Cardiac fibroblast (primary cell): ENCODE data around the gene DNM2.

Experiments used
- DNase-seq, 2 donors: peaks; one replicate each; pipeline versions ENCODE4 v3.0.0 to v3.0.0-alpha.2; 2010; ENCODE audit warnings: low read depth in 2 of 2
- H3K4me3 ChIP-seq, 2 donors: replicated peaks in 1 of 2; 1 replicate in 1 of 2; 2 replicates in 1 of 2; pipeline ENCODE4 v1.5.1; 2011; ENCODE audit warnings: low read depth in 2 of 2, low read length in 2 of 2, mild to moderate bottlenecking in 2 of 2, moderate library complexity in 1 of 2
- TF ChIP-seq, protein P1 (sequence below): IDR thresholded peaks from one replicate; pipeline ENCODE4 v1.5.1; 2011; ENCODE audit warnings: low read depth, mild to moderate bottlenecking, low read length, inconsistent platforms

Gene DNM2

DNA sequence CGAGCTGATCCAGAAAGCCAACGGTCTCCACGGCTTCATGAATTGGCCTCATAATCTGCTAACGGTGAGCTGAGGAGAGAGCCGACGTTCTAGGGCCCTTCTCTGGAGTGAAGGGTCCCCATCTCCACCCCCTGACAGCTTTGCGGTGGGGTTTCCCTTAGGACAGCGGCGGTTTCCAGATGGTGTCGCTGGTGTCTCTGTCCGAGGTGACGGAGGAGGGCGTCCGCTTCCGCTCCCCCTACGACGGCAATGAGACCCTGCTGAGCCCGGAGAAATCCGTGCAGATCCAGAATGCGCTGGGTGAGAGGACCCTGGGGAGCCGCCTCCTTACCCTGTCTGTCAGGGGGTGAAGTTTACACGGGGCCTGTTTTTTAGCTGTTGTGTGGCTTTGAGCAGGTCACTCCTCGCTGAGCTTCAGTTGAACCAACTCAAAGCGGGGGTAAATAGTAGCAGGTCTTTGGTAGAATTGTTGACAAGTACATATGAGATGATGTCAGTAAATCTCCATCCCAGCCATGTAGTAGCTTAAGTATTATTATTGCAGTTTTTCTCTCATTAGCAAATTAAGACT lies 15.8 kb upstream of the DNM2 start:
- DNase-seq = no peak
- peak overlapping the region; percentile 87 to 99 for H3K4me3 ChIP-seq
- TF ChIP-seq, protein P1, sequence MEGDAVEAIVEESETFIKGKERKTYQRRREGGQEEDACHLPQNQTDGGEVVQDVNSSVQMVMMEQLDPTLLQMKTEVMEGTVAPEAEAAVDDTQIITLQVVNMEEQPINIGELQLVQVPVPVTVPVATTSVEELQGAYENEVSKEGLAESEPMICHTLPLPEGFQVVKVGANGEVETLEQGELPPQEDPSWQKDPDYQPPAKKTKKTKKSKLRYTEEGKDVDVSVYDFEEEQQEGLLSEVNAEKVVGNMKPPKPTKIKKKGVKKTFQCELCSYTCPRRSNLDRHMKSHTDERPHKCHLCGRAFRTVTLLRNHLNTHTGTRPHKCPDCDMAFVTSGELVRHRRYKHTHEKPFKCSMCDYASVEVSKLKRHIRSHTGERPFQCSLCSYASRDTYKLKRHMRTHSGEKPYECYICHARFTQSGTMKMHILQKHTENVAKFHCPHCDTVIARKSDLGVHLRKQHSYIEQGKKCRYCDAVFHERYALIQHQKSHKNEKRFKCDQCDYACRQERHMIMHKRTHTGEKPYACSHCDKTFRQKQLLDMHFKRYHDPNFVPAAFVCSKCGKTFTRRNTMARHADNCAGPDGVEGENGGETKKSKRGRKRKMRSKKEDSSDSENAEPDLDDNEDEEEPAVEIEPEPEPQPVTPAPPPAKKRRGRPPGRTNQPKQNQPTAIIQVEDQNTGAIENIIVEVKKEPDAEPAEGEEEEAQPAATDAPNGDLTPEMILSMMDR = no peak

GRCh38 chr19:10706990-10707389 lies 10.9 kb upstream of the DNM2 start:
- TF ChIP-seq, protein P1 = no peak
- H3K4me3 ChIP-seq = no peak overlapping the region
- DNase-seq = no peak

DNA sequence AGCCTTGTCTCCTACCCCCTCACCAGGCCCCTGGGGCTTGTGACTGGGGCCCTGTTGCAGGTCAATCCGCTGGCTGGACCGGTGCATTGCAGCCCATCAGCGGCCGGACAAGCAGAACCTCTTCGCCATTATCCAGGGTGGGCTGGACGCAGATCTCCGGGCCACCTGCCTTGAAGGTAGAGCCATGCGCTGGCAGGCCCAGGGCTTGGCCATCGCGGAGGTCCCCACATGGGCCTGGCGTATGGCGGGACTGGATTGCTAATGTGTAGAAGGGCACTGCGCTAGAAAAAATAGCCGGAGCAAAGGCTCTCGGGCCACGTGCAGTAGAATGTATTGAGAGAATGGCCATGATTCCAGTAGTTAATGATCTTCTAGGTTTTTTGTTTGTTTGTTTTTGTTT lies 10.4 kb upstream of the DNM2 start:
- DNase-seq = no peak
- TF ChIP-seq, protein P1 = no peak
- H3K4me3 ChIP-seq = no peak overlapping the region

DNA sequence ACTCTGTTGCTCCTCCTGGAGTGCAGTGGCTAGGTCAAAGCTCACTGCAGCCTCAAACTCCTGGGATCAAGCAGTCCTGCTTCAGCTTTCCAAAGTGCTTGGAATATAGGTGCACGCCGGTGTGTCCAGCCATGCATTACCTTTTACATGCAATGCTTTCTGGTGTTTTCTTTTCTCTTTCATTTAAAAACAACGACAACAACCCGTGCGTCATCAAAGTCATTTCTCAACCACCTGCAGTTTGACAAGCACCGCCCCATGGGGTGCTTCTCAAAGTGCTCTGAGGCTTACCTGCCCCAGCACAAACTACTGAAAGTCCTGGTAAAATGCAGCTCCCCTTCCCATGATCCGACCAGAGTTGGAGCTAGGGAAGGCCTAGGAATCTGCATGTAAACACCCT lies 9.6 kb upstream of the DNM2 start:
- DNase-seq = no peak
- no peak overlapping the region for H3K4me3 ChIP-seq
- TF ChIP-seq, protein P1 = no peak

DNA sequence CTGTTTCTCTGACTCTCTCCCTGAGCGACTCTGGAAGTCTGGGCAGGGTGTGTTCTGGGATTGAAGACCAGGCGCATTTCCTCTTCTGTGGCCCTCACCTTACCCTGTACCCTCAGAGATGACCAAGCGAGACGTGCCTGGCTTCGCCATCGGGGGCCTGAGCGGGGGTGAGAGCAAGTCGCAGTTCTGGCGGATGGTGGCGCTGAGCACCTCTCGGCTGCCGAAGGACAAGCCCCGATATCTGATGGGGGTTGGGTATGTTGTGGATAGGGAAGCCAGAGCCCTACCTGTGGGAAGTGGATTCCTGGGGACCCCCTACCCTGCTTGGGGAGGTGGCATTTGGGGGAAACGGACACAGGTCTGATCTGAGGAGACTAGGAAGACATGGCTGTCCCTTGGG lies 5.8 kb upstream of the DNM2 start:
- DNase-seq = no peak
- no peak overlapping the region for H3K4me3 ChIP-seq
- TF ChIP-seq, protein P1 = no peak

DNA sequence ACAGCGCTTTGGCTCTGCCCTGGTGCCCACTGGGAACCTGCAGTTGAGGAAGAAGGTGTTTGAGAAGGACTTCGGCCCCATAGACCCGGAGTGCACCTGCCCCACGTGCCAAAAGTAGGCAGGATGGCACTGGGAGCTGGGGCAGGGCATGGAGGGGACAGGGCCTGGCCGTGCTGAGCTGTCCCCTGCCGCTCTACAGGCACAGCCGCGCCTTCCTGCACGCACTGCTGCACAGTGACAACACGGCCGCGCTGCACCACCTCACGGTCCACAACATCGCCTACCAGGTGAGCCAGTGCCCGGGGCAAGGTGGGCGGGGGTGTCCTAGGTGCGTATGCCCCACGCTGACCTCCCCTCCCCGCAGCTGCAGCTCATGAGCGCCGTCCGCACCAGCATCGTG lies 5.1 kb upstream of the DNM2 start:
- no peak for DNase-seq
- H3K4me3 ChIP-seq = no peak overlapping the region
- TF ChIP-seq, protein P1 = no peak

DNA sequence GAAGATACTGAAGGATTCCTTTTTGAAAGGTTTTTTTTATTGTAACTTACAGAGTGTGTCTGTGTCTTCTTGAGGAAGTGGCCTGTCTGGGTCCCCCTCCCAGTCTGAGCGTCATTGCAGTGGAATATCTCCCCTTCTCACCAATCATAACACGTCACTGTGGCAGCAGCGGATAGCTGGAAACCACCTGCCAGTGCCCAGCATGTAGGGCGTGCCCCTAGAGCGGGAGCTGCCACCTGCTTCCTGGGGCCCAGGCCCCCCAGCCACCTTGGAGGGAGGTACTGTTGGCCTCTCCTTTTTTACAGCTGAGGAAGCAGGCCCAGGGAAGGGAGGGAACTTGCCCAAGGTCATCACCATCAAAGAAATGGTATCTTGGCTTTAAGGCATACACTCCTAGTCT lies 4.6 kb upstream of the DNM2 start:
- no peak overlapping the region for H3K4me3 ChIP-seq
- TF ChIP-seq, protein P1 = no peak
- DNase-seq = no peak
